Breast epithelium (tissue), 3 donors: ENCODE measurements around the gene NBDY.
A peak's percentile ranks its signal among the peaks of the same experiment; 100 is the strongest.

Source experiments
- CTCF ChIP-seq, 3 donors: fragments of 450-650 bp; IDR thresholded peaks; one replicate each; pipeline ENCODE4 v1.5.1; 2016 to 2017; ENCODE audit warnings: antibody characterized with exemption in 3 of 3, mild to moderate bottlenecking in 3 of 3, moderate library complexity in 3 of 3
- POLR2A ChIP-seq: fragments of 450-650 bp; IDR thresholded peaks from one replicate; pipeline ENCODE4 v1.6.1; 2016; ENCODE audit warnings: antibody characterized with exemption, mild to moderate bottlenecking, moderate library complexity

- peak in 2 of 3 donors; percentile 22 to 44 for TF ChIP-seq CTCF (IDR thresholded peaks at IDR 0.05)
- TF ChIP-seq POLR2A = no peak
Observed at GRCh38 chrX:56733459-56734046, 4.5 kb downstream of the NBDY start.
